H1 (cell line): ENCODE data around the gene CGN. TPM values are rescaled to one million over a fixed set of nuclear protein-coding genes. Genes with fewer than 3 reads are reported as not detected.

Source experiments
- CTCF ChIA-PET: fragments of 300-600 bp; sonication (Branson Sonifier 250); formaldehyde crosslinking; loops from one replicate; lab custom pipeline; 2021; ENCODE audit not compliant: partially characterized antibody; lab: Charles Lee
- POLR2A ChIA-PET: fragments of 300-600 bp; sonication (Branson Sonifier 250); formaldehyde crosslinking; loops from one replicate; lab custom pipeline; 2021; ENCODE audit warnings: inconsistent platforms; ENCODE audit not compliant: partially characterized antibody; lab: Charles Lee
- DNase-seq, 2 experiments: peaks; one replicate each; pipeline versions ENCODE4 v3.0.0 to v3.0.0-alpha.2; 2010 to 2022; ENCODE audit warnings: low spot score in 2 of 2, low read depth in 1 of 2, mixed read lengths in 1 of 2
- FAIRE-seq: peaks from 2 replicates; lab custom pipeline; 2011; peaks lifted over from hg19 to GRCh38; lab: Jason Lieb, UNC
- H2AFZ ChIP-seq: 2 replicates; pipeline ENCODE4 v1.8.1; 2012; ENCODE audit warnings: low read length, inconsistent platforms
- H2AK5ac ChIP-seq: 2 replicates; pipeline ENCODE4 v1.6.1; 2013; ENCODE audit warnings: low read depth, low read length
- H2BK120ac ChIP-seq: replicated peaks from 2 replicates; pipeline ENCODE3; 2013; ENCODE audit warnings: low read depth, low read length, inconsistent platforms
- H2BK12ac ChIP-seq: 2 replicates; pipeline ENCODE4 v1.6.1; 2013; ENCODE audit warnings: low read depth, low read length
- H2BK15ac ChIP-seq: 2 replicates; pipeline ENCODE4 v1.6.1; 2013; ENCODE audit warnings: low read length
- H2BK20ac ChIP-seq: 2 replicates; pipeline ENCODE4 v1.6.1; 2013; ENCODE audit warnings: low read length
- H2BK5ac ChIP-seq: 2 replicates; pipeline ENCODE4 v1.6.1; 2013; ENCODE audit warnings: low read depth, low read length
- H3K14ac ChIP-seq: 2 replicates; pipeline ENCODE4 v1.6.1; 2013; ENCODE audit warnings: inconsistent platforms; ENCODE audit not compliant: insufficient read length
- H3K18ac ChIP-seq: 2 replicates; pipeline ENCODE4 v1.6.1; 2013; ENCODE audit warnings: low read length; ENCODE audit errors: extremely low read depth
- H3K23ac ChIP-seq: 2 replicates; pipeline ENCODE4 v1.6.1; 2013; ENCODE audit warnings: inconsistent platforms; ENCODE audit not compliant: insufficient read length
- H3K23me2 ChIP-seq: 2 replicates; pipeline ENCODE4 v1.6.1; 2013; ENCODE audit warnings: low read depth, low read length
- H3K27ac ChIP-seq: 2 replicates; pipeline ENCODE4 v1.6.1; 2011; ENCODE audit warnings: low read depth, low read length, inconsistent platforms
- H3K27me3 ChIP-seq, 4 experiments: replicated peaks in 1 of 4; 1 replicate in 1 of 4; 2 replicates in 3 of 4; pipeline versions ENCODE4 v1.6.1 to v1.8.1; 2011 to 2013; ENCODE audit warnings: low read length in 3 of 4, mild to moderate bottlenecking in 3 of 4, inconsistent platforms in 2 of 4, mixed read lengths in 2 of 4, moderate library complexity in 1 of 4; ENCODE audit not compliant: control insufficient read depth in 3 of 4, insufficient read depth in 3 of 4; ENCODE audit errors: extremely low read depth in 1 of 4
- H3K36me3 ChIP-seq, 4 experiments: 2 replicates each; pipeline versions ENCODE4 v1.6.1 to v1.8.1; 2011 to 2013; ENCODE audit warnings: mild to moderate bottlenecking in 4 of 4, low read length in 3 of 4, moderate library complexity in 2 of 4, control low read depth in 1 of 4, inconsistent platforms in 1 of 4; ENCODE audit not compliant: insufficient read depth in 4 of 4, control insufficient read depth in 2 of 4
- H3K4ac ChIP-seq: replicated peaks from 2 replicates; pipeline ENCODE3; 2013; ENCODE audit warnings: low read length, low read depth, mixed read lengths, inconsistent platforms; ENCODE audit not compliant: insufficient read length
- H3K4me1 ChIP-seq, 4 experiments: replicated peaks in 1 of 4; 1 replicate in 1 of 4; 2 replicates in 3 of 4; pipeline versions ENCODE4 v1.6.1 to v1.8.1; 2011 to 2013; ENCODE audit warnings: low read length in 3 of 4, inconsistent platforms in 2 of 4, mixed read lengths in 1 of 4; ENCODE audit not compliant: insufficient read depth in 4 of 4, control insufficient read depth in 3 of 4
- H3K4me2 ChIP-seq, 2 experiments: 2 replicates each; pipeline versions ENCODE4 v1.6.1 to v1.8.1; 2011 to 2013; ENCODE audit warnings: low read depth in 2 of 2, low read length in 2 of 2, control low read depth in 1 of 2, inconsistent platforms in 1 of 2, mild to moderate bottlenecking in 1 of 2; ENCODE audit not compliant: insufficient read depth in 1 of 2
- H3K4me3 ChIP-seq, 4 experiments: fragments of 200-600, 300-600 bp in 1 of 4; sonication (generic), shearing (Covaris generic), sonication (Bioruptor Twin) in 1 of 4; 2 replicates each; pipeline versions ENCODE4 v1.5.1 to v1.8.1; 2011 to 2016; ENCODE audit warnings: low read length in 4 of 4, low read depth in 3 of 4, control low read depth in 2 of 4, inconsistent platforms in 2 of 4, mild to moderate bottlenecking in 2 of 4, mixed read lengths in 1 of 4, moderate library complexity in 1 of 4; ENCODE audit not compliant: insufficient read depth in 2 of 4; ENCODE audit errors: extremely low read depth in 1 of 4
- H3K56ac ChIP-seq: replicated peaks from 2 replicates; pipeline ENCODE3; 2013; ENCODE audit warnings: low read depth, mild to moderate bottlenecking, mixed read lengths, low read length, inconsistent platforms; ENCODE audit not compliant: insufficient read length
- H3K79me1 ChIP-seq: 2 replicates; pipeline ENCODE4 v1.6.1; 2013; ENCODE audit warnings: low read depth, low read length, control low read depth
- H3K79me2 ChIP-seq, 2 experiments: 2 replicates each; pipeline versions ENCODE4 v1.6.1 to v1.8.1; 2012 to 2013; ENCODE audit warnings: low read length in 2 of 2, mild to moderate bottlenecking in 2 of 2, inconsistent platforms in 1 of 2; ENCODE audit not compliant: insufficient read depth in 2 of 2, control insufficient read depth in 1 of 2
- H3K9ac ChIP-seq, 4 experiments: replicated peaks in 1 of 4; 1 replicate in 1 of 4; 2 replicates in 3 of 4; pipeline versions ENCODE4 v1.6.1 to v1.8.1; 2011 to 2013; ENCODE audit warnings: low read depth in 3 of 4, low read length in 3 of 4, control low read depth in 2 of 4, mild to moderate bottlenecking in 2 of 4, moderate library complexity in 2 of 4, inconsistent platforms in 1 of 4; ENCODE audit errors: extremely low read depth in 1 of 4
- H3K9me3 ChIP-seq, 2 experiments: 2 replicates each; pipeline versions ENCODE4 v1.6.1 to v1.8.1; 2012 to 2013; ENCODE audit warnings: mild to moderate bottlenecking in 2 of 2, moderate library complexity in 2 of 2, control low read depth in 1 of 2, inconsistent platforms in 1 of 2, low read depth in 1 of 2, low read length in 1 of 2, mixed read lengths in 1 of 2; ENCODE audit not compliant: insufficient read depth in 2 of 2
- H4K20me1 ChIP-seq, 2 experiments: replicated peaks in 1 of 2; 2 replicates each; pipeline versions ENCODE3 to v1.8.1; 2011 to 2013; ENCODE audit warnings: inconsistent platforms in 2 of 2, low read length in 2 of 2, mild to moderate bottlenecking in 1 of 2; ENCODE audit not compliant: insufficient read depth in 2 of 2, control insufficient read depth in 1 of 2
- H4K5ac ChIP-seq: 2 replicates; pipeline ENCODE4 v1.6.1; 2013; ENCODE audit warnings: low read length, low read depth, mixed read lengths, inconsistent platforms; ENCODE audit not compliant: insufficient read length
- H4K8ac ChIP-seq: 2 replicates; pipeline ENCODE4 v1.8.0; 2013; ENCODE audit warnings: mild to moderate bottlenecking, moderate library complexity, low read length, inconsistent platforms; ENCODE audit not compliant: insufficient read depth; ENCODE audit errors: extremely low read depth
- H4K91ac ChIP-seq: replicated peaks from 2 replicates; pipeline ENCODE3; 2013; ENCODE audit warnings: low read length, mixed read lengths, inconsistent platforms; ENCODE audit not compliant: insufficient read length
- CHD2 ChIP-seq: IDR thresholded peaks from 2 replicates; pipeline ENCODE4 v1.6.1; 2012; ENCODE audit warnings: low read length, improper control_type of control experiment
- GTF2F1 ChIP-seq: IDR thresholded peaks from 2 replicates; pipeline ENCODE4 v1.6.1; 2012; ENCODE audit warnings: low read depth, low read length, improper control_type of control experiment, borderline replicate concordance
- KDM4A ChIP-seq: IDR thresholded peaks from one replicate; pipeline ENCODE4 v1.7.1; 2012; ENCODE audit warnings: low read depth, mild to moderate bottlenecking, moderate library complexity, low read length, inconsistent platforms; ENCODE audit not compliant: severe bottlenecking
- KDM5A ChIP-seq: fragments of 200-600 bp; IDR thresholded peaks from 2 replicates; pipeline ENCODE4 v1.7.1; 2012; ENCODE audit warnings: mild to moderate bottlenecking, low read length, inconsistent platforms, mixed read lengths
- PHF8 ChIP-seq: fragments of 200-600 bp; sonication (generic); conservative IDR thresholded peaks from 2 replicates; pipeline ENCODE4 v1.7.1; 2012; ENCODE audit warnings: low read depth, mild to moderate bottlenecking, inconsistent platforms, low read length, moderate library complexity
- POLR2A ChIP-seq, 2 experiments: IDR thresholded peaks; 1 replicate in 1 of 2; 2 replicates in 1 of 2; pipeline ENCODE4 v1.6.1; 2011; ENCODE audit warnings: low read depth in 2 of 2, low read length in 2 of 2, mild to moderate bottlenecking in 2 of 2; ENCODE audit errors: control extremely low read depth in 1 of 2
- RNF2 ChIP-seq: fragments of 200-900, 300-1000 bp; sonication (generic); IDR thresholded peaks from 2 replicates; pipeline ENCODE4 v1.7.1; 2016; ENCODE audit warnings: borderline replicate concordance, low read depth, mild to moderate bottlenecking, antibody characterized with exemption, low read length; ENCODE audit not compliant: poor library complexity, severe bottlenecking; ENCODE audit errors: missing control alignments
- SUZ12 ChIP-seq: fragments of 200-600 bp; sonication (generic); IDR thresholded peaks from 2 replicates; pipeline ENCODE4 v1.6.1; 2012; ENCODE audit warnings: mild to moderate bottlenecking, inconsistent platforms, low read length, moderate library complexity, mixed read lengths
- TAF1 ChIP-seq: IDR thresholded peaks from 2 replicates; pipeline ENCODE4 v1.6.1; 2011; ENCODE audit warnings: mild to moderate bottlenecking, low read depth, low read length
- TBP ChIP-seq: IDR thresholded peaks from 2 replicates; pipeline ENCODE4 v1.6.1; 2011; ENCODE audit warnings: low read depth, low read length, improper control_type of control experiment
- ZNF274 ChIP-seq: IDR thresholded peaks from 2 replicates; pipeline ENCODE4 v1.7.0; 2012; ENCODE audit warnings: low read length, borderline replicate concordance; ENCODE audit errors: extremely low read depth
- WGBS, 2 experiments: shearing (Covaris generic) in 1 of 2; methylation state at CpG; one replicate each; pipeline versions ENCODE4 v1.1.6 to v1.1.7; 2013 to 2015; ENCODE audit warnings: low lambda C conversion rate in 2 of 2, mixed read lengths in 2 of 2, inconsistent platforms in 1 of 2, low coverage in 1 of 2, missing lambda C conversion rate in 1 of 2; ENCODE audit not compliant: insufficient replicate concordance in 2 of 2, insufficient coverage in 1 of 2, insufficient read length in 1 of 2; ENCODE audit errors: extremely low coverage in 1 of 2, missing lambda C conversion rate in 1 of 2; 5-methylcytosine and 5-hydroxymethylcytosine counted together
- polyA plus RNA-seq, 7 experiments: library from polyadenylated mRNA; depleted of rRNA in 3 of 7; stranded (reverse) in 5 of 7; unstranded in 2 of 7; fragments of >200 nt in 5 of 7; fragments of 200-250 nt in 2 of 7; gene quantifications; 1 replicate in 5 of 7; 2 replicates in 1 of 7; 4 replicates in 1 of 7; pipeline versions ENCODE4 v1.2.1 to v1.2.3, GENCODE V29; 2011 to 2013; ENCODE audit warnings: missing spikeins in 2 of 7, mixed read lengths in 2 of 7
- total RNA-seq: library from RNA; stranded (reverse); fragmentation: NEBNext Ultra II Directional; extraction: Animal tissue kit (Norgen Biotek cat#: 25700); gene quantifications from 2 replicates; pipeline ENCODE4 v1.2.1, GENCODE V29; 2021
- TF ChIP-seq, protein P1 (sequence below): IDR thresholded peaks from 2 replicates; pipeline ENCODE4 v1.6.1; 2012; ENCODE audit warnings: low read length, inconsistent platforms

CGN gene
- total and polyA plus RNA-seq, 2 of the 8 experiments (the other 6 are each of a cell fraction or from before 2014, with no cell fraction given): 15.9 to 52.7 TPM

- no peak overlapping the region for H3K18ac ChIP-seq
- H3K9me3 ChIP-seq: no peaks in the 10 kb centered on the region
- H4K91ac ChIP-seq: no peak overlapping the region
- DNase-seq (no peak), FAIRE-seq (no peak)
- H2BK15ac ChIP-seq: no peak overlapping the region
- H3K14ac ChIP-seq: no peak overlapping the region
- no peak overlapping the region for H3K4me3 ChIP-seq
- H4K8ac ChIP-seq: no peak overlapping the region
- no peak overlapping the region for H2BK120ac ChIP-seq
- no peaks in the 10 kb centered on the region for H3K79me2 ChIP-seq
- H3K4me1 ChIP-seq: no peaks in the 10 kb centered on the region
- H4K20me1 ChIP-seq: no peaks in the 10 kb centered on the region
- ChIA-PET CTCF (interaction anchor here (1.3 kb wide), 1 partner anchor 20 kb away, joined by 3 read pairs; no protein-coding TSS in a partner anchor), POLR2A (interaction anchor here (0.7 to 1.7 kb wide), 3 partner anchors 14 to 271 kb away, joined by 3 to 11 read pairs (median 3); partner anchors contain the start of genes C2CD4D and TUFT1)
- H2BK5ac ChIP-seq: no peak overlapping the region
- no peak overlapping the region for H2AK5ac ChIP-seq
- no peaks in the 10 kb centered on the region for H3K79me1 ChIP-seq
- H3K27me3 ChIP-seq: no peaks in the 10 kb centered on the region
- H3K56ac ChIP-seq: no peak overlapping the region
- H2BK12ac ChIP-seq: no peak overlapping the region
- WGBS, 2 experiments: 95% methylated on average over 3 of the region's 3 CpGs; no CpG with 5 or more reads in 1 of the 2 experiments
- no peak overlapping the region for H3K4ac ChIP-seq
- H3K9ac ChIP-seq: no peak overlapping the region
- H3K23me2 ChIP-seq: no peaks in the 10 kb centered on the region
- no peak overlapping the region for H2BK20ac ChIP-seq
- peaks cover 2 to 28% (median 10%) of the 10 kb centered on the region in 4 experiments; a peak in 6 of 8 replicates for H3K36me3 ChIP-seq
- H3K4me2 ChIP-seq: no peak overlapping the region
- H4K5ac ChIP-seq: no peak overlapping the region
- no peak overlapping the region for H3K27ac ChIP-seq
- H2AFZ ChIP-seq: no peak overlapping the region
- H3K23ac ChIP-seq: no peak overlapping the region
- TF ChIP-seq SUZ12: no peak
- no peak for TF ChIP-seq TAF1
- no peak for TF ChIP-seq PHF8
- TF ChIP-seq CHD2: no peak
- TF ChIP-seq KDM5A: no peak
- TF ChIP-seq POLR2A (IDR thresholded peaks at IDR 0.05; ENCODE audit: control extremely low read depth in 1 of 2, low read depth in 2 of 2, low read length in 2 of 2): no peak
- TF ChIP-seq, protein P1, sequence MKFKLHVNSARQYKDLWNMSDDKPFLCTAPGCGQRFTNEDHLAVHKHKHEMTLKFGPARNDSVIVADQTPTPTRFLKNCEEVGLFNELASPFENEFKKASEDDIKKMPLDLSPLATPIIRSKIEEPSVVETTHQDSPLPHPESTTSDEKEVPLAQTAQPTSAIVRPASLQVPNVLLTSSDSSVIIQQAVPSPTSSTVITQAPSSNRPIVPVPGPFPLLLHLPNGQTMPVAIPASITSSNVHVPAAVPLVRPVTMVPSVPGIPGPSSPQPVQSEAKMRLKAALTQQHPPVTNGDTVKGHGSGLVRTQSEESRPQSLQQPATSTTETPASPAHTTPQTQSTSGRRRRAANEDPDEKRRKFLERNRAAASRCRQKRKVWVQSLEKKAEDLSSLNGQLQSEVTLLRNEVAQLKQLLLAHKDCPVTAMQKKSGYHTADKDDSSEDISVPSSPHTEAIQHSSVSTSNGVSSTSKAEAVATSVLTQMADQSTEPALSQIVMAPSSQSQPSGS: no peak
- TF ChIP-seq RNF2: no peak
- TF ChIP-seq GTF2F1: no peak
- TF ChIP-seq KDM4A: no peak
- no peak for TF ChIP-seq ZNF274
- TF ChIP-seq TBP: no peak
These were observed 57.5 kb downstream of the CGN start for GRCh38 chr1:151568626-151569088.
